ENCODE measurements around the gene CBLL2. TPM values are rescaled to one million over a fixed set of nuclear protein-coding genes. Genes with fewer than 3 reads are reported as not detected.

Gene CBLL2
- total RNA-seq, 1 donor from 2014 or later: not detected

DNA sequence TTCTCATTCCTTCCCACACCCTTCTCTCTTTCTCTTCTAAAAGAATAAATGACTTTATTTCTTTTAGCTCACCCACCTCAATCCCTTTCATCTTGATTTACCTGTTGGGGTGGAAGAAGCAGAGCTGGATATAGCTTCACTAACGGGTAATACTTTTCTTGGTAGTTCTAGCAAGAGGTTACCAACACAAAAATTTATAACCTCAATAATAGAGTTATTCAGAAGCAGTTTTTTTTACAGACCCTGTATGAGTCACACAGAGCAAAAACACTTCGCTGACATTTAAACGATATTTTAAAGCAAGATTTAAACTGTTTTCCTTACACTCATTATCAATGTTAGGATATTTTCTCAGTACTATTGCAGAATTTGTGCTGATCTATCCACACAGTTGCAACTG, 42.4 kb downstream of the CBLL2 start:
- Mint-ChIP-seq H3K36me3 (no peaks in the 10 kb centered on the region), H3K27ac (no peak overlapping the region), H3K9me3 (no peaks in the 10 kb centered on the region), H3K4me3 (no peak overlapping the region), H3K27me3 (no peaks in the 10 kb centered on the region), H3K4me1 (ENCODE audit: unreplicated experiment) (no peaks in the 10 kb centered on the region)
- no peak for DNase-seq (ENCODE audit: extremely low spot score, unreplicated experiment)
- TF ChIP-seq, protein P1, sequence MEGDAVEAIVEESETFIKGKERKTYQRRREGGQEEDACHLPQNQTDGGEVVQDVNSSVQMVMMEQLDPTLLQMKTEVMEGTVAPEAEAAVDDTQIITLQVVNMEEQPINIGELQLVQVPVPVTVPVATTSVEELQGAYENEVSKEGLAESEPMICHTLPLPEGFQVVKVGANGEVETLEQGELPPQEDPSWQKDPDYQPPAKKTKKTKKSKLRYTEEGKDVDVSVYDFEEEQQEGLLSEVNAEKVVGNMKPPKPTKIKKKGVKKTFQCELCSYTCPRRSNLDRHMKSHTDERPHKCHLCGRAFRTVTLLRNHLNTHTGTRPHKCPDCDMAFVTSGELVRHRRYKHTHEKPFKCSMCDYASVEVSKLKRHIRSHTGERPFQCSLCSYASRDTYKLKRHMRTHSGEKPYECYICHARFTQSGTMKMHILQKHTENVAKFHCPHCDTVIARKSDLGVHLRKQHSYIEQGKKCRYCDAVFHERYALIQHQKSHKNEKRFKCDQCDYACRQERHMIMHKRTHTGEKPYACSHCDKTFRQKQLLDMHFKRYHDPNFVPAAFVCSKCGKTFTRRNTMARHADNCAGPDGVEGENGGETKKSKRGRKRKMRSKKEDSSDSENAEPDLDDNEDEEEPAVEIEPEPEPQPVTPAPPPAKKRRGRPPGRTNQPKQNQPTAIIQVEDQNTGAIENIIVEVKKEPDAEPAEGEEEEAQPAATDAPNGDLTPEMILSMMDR (conservative IDR thresholded peaks at IDR 0.05): no peak

DNA sequence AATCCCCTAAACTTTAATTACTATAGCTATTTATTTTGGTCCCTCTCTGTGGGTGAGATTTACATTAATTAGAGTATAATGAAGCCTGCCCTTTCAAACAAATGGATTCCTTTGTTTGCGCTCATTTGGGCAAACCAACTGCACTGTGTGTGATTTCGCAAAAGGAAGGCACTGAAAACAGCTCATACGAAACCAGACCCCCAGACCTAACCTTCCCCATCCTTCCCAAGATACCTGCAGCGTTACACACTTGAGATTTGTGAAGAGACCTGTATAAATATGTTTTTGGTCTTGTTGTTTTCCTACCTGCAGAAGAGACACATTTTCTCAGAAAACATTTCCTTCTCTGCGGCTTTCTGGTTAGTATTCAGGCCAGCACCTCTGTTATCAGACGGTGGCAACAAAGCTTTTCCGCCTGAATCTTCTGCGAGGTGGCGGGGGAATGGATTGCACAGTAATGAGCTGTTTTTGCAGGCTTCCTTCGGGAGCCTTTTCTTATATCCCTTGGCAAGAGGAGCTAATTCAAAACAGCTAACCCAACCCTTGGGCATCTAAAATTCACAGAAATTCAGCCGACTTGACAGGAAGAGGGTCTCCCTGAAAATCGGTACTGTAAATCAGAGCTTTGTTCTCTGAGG, 47.6 kb downstream of the CBLL2 start:
- no peaks in the 10 kb centered on the region for H3K36me3 Mint-ChIP-seq
- no peak for DNase-seq (ENCODE audit: extremely low spot score, unreplicated experiment)
- H3K9me3 Mint-ChIP-seq: no peaks in the 10 kb centered on the region
- TF ChIP-seq, protein P1 (conservative IDR thresholded peaks at IDR 0.05): no peak
- H3K27ac Mint-ChIP-seq: no peak overlapping the region
- H3K27me3 Mint-ChIP-seq: peaks cover 4% of the 10 kb centered on the region
- no peaks in the 10 kb centered on the region for H3K4me1 Mint-ChIP-seq (ENCODE audit: unreplicated experiment)
- no peak overlapping the region for H3K4me3 Mint-ChIP-seq

DNA sequence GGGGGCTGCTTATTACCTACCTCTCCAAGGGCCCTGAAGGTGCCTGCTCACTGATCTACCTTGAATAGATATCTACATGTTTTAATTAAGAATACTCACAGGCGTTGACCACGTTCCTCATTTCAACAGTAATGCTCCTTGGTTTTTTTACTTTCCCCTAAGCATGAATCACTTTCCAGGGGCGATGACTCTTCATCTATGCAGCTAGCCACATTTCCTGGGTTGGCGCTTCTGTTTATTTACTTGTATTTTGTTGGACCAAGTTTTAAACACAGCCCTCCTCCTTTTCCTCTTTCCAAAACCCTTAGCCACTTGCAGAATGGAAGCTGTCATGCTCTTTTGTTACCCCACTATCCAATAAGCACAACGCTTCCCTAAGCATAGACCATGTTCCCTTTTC, 50.8 kb downstream of the CBLL2 start:
- Mint-ChIP-seq H3K27ac (no peak overlapping the region), H3K4me3 (no peak overlapping the region), H3K27me3 (peaks cover 4% of the 10 kb centered on the region), H3K36me3 (no peaks in the 10 kb centered on the region), H3K9me3 (no peaks in the 10 kb centered on the region), H3K4me1 (ENCODE audit: unreplicated experiment) (no peaks in the 10 kb centered on the region)
- DNase-seq (ENCODE audit: extremely low spot score, unreplicated experiment): no peak
- TF ChIP-seq, protein P1 (conservative IDR thresholded peaks at IDR 0.05): no peak

Other genes starting within 250 kb of the CBLL2 start
- gene PHEX, start 240.6 kb upstream of the CBLL2 start, total RNA-seq (ENCODE audit: low replicate concordance): 1.6 and 5.7 TPM in 2 replicates